ENCODE measurements around the gene CILP. TPM values are rescaled to one million over a fixed set of nuclear protein-coding genes. Genes with fewer than 3 reads are reported as not detected.

CILP gene
- total and polyA plus RNA-seq, 2 experiments from 2014 or later, result 0.03 TPM; not detected in 1

- TF ChIP-seq ZNF462 (CRISPR knock-in tag; IDR thresholded peaks at IDR 0.05) (no peak), EZH2phosphoT487 (IDR thresholded peaks at IDR 0.05; ENCODE audit: unreplicated experiment) (no peak), CTCF (conservative IDR thresholded peaks at IDR 0.05; ENCODE audit: low read depth in 2 of 2) (no peak), CREB1 (CRISPR knock-in tag; IDR thresholded peaks at IDR 0.05; ENCODE audit: low read depth) (no peak), EZH2 (IDR thresholded peaks at IDR 0.05; ENCODE audit: low read depth, unreplicated experiment) (no peak), POLR2AphosphoS5 (IDR thresholded peaks at IDR 0.05; ENCODE audit: low read depth) (no peak), ETS1 (IDR thresholded peaks at IDR 0.05) (no peak), NANOG (IDR thresholded peaks at IDR 0.05; ENCODE audit: borderline replicate concordance) (no peak), STAT1 (IDR thresholded peaks at IDR 0.05; ENCODE audit: unreplicated experiment) (no peak), REST (IDR thresholded peaks at IDR 0.05; ENCODE audit: unreplicated experiment) (no peak)
Measured at GRCh38 chr15:65233696-65234095, 22.4 kb upstream of the CILP start (continued).
